GM12801 (cell line): Measurements from ENCODE around the gene BIRC3.

Source experiments
- CTCF ChIP-seq: IDR thresholded peaks from one replicate; pipeline ENCODE4 v1.5.1; 2011; ENCODE audit warnings: control low read depth; ENCODE audit not compliant: insufficient read length; ENCODE audit errors: extremely low read depth

Gene BIRC3

GRCh38 chr11:102317099-102317767 lies at the start of gene BIRC3:
Gene BIRC3 (plus strand): TSS chr11:102317484. CDS start chr11:102324510, 7,026 bp downstream.
- no peak for TF ChIP-seq CTCF

- TF ChIP-seq CTCF = no peak
These were observed 49.7 kb upstream of the BIRC3 start for GRCh38 chr11:102267609-102268008.

- TF ChIP-seq CTCF = no peak
These were observed 49.0 kb upstream of the BIRC3 start for GRCh38 chr11:102268083-102268984.

- TF ChIP-seq CTCF = no peak
These were observed 48.3 kb upstream of the BIRC3 start for GRCh38 chr11:102268985-102269470.

GRCh38 chr11:102269927-102270326 lies 47.4 kb upstream of the BIRC3 start:
- no peak for TF ChIP-seq CTCF

GRCh38 chr11:102272047-102272824 lies 45.0 kb upstream of the BIRC3 start:
- TF ChIP-seq CTCF = no peak

- no peak for TF ChIP-seq CTCF
These were observed 42.7 kb upstream of the BIRC3 start for GRCh38 chr11:102274628-102275027.
